Measurements from ENCODE around the gene IPO5. TPM values are rescaled to one million over a fixed set of nuclear protein-coding genes. Genes with fewer than 3 reads are reported as not detected.

Gene IPO5
- total RNA-seq (2022) (46.3 and 52.2 TPM in 2 replicates), Bru-seq, nascent RNA (percentile 69 among the genes with signal in this experiment), BruChase-seq, experiment 1, labeled RNA remaining after a 6-hour chase (percentile 80 among the genes with signal in this experiment), BruChase-seq, experiment 2, labeled RNA remaining after a 2-hour chase (percentile 69 among the genes with signal in this experiment)
- long read RNA-seq, transcript IPO5-222 (26 exons, 3,419 nt): major isoform, 12 of 21 reads
- long read RNA-seq, partial matches to known transcripts: 5 of 21 reads
- long read RNA-seq, other reads (novel, unspliced or antisense): 4 of 21 reads

DNA sequence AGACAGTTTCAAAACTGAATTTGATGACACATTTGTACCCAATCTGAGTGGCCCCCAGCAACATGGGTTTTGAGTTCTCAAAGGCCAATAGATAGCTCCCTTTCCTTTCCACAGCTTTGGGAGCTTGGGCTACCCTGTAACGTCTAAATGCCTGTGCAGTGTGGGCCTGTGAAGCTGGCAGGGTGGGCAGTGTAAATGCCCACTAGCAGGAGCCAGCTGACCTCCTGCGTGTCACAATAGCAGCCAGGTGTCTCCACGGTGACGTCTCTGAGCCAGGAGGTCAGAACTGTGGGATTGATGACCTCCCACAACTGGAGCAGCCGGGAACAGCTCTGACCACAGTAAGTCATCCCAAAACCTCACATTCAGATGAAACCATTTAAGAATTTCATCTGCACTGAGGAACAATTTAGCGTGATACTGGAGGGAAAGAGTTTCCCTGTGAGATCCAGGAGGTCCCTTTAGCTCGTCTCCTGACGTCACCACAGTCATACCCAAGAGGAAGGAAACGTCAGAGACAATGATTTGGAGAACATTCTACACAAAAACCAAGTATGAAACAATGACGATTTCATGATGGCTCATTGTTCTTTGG, at the start of gene IPO5:
IPO5 (plus strand) TSS at position 300 of the 595 bp plus-strand sequence. CDS start 23,022 bp downstream, outside the sequence.
- Mint-ChIP-seq H3K9me3 (ENCODE audit: low read depth, unreplicated experiment) (peaks cover 2% of the 10 kb centered on the region), H3K27me3 (ENCODE audit: unreplicated experiment) (no peaks in the 10 kb centered on the region)

GRCh38 chr13:97904059-97904458, 49.4 kb upstream of the IPO5 start:
- CTCF ChIA-PET: no interaction called here
- DNase-seq: no peak
- Mint-ChIP-seq H3K4me1 (ENCODE audit: low read depth, unreplicated experiment) (no peaks in the 10 kb centered on the region), H3K27ac (ENCODE audit: unreplicated experiment) (no peak overlapping the region), H3K27me3 (ENCODE audit: unreplicated experiment) (peaks cover 14% of the 10 kb centered on the region), H3K36me3 (ENCODE audit: insufficient read depth, unreplicated experiment) (no peaks in the 10 kb centered on the region), H3K9me3 (ENCODE audit: low read depth, unreplicated experiment) (no peaks in the 10 kb centered on the region), H3K4me3 (ENCODE audit: low read depth, unreplicated experiment) (no peak overlapping the region)
- TF ChIP-seq, protein P1, sequence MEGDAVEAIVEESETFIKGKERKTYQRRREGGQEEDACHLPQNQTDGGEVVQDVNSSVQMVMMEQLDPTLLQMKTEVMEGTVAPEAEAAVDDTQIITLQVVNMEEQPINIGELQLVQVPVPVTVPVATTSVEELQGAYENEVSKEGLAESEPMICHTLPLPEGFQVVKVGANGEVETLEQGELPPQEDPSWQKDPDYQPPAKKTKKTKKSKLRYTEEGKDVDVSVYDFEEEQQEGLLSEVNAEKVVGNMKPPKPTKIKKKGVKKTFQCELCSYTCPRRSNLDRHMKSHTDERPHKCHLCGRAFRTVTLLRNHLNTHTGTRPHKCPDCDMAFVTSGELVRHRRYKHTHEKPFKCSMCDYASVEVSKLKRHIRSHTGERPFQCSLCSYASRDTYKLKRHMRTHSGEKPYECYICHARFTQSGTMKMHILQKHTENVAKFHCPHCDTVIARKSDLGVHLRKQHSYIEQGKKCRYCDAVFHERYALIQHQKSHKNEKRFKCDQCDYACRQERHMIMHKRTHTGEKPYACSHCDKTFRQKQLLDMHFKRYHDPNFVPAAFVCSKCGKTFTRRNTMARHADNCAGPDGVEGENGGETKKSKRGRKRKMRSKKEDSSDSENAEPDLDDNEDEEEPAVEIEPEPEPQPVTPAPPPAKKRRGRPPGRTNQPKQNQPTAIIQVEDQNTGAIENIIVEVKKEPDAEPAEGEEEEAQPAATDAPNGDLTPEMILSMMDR (IDR thresholded peaks at IDR 0.05; ENCODE audit: unreplicated experiment): no peak
- BruUV-seq (replicated peaks): no TSS peak
- intact Hi-C loops (cut with micrococcal nuclease; ENCODE audit: unreplicated experiment): no loop called here

More for the DNA sequence above, at the start of gene IPO5:
- H3K36me3 Mint-ChIP-seq (ENCODE audit: insufficient read depth, unreplicated experiment): no peaks in the 10 kb centered on the region
- CTCF ChIA-PET: no interaction called here
- no TSS peak for BruUV-seq (replicated peaks)
- no peaks in the 10 kb centered on the region for H3K4me1 Mint-ChIP-seq (ENCODE audit: low read depth, unreplicated experiment)
- TF ChIP-seq, protein P1 (IDR thresholded peaks at IDR 0.05; ENCODE audit: unreplicated experiment): no peak
- intact Hi-C loops (cut with micrococcal nuclease; ENCODE audit: unreplicated experiment): no loop called here
- H3K27ac Mint-ChIP-seq (ENCODE audit: unreplicated experiment): no peak within 1 kb of the TSS
- DNase-seq: no peak
- no peak within 1 kb of the TSS for H3K4me3 Mint-ChIP-seq (ENCODE audit: low read depth, unreplicated experiment)

GRCh38 chr13:97905517-97905916, 48.0 kb upstream of the IPO5 start:
- CTCF ChIA-PET: no interaction called here
- Mint-ChIP-seq H3K27me3 (ENCODE audit: unreplicated experiment) (peaks cover 14% of the 10 kb centered on the region), H3K27ac (ENCODE audit: unreplicated experiment) (no peak overlapping the region), H3K4me3 (ENCODE audit: low read depth, unreplicated experiment) (no peak overlapping the region), H3K9me3 (ENCODE audit: low read depth, unreplicated experiment) (no peaks in the 10 kb centered on the region), H3K4me1 (ENCODE audit: low read depth, unreplicated experiment) (no peaks in the 10 kb centered on the region), H3K36me3 (ENCODE audit: insufficient read depth, unreplicated experiment) (no peaks in the 10 kb centered on the region)
- no peak for DNase-seq
- intact Hi-C loops (cut with micrococcal nuclease; ENCODE audit: unreplicated experiment): no loop called here
- BruUV-seq (replicated peaks): no TSS peak
- TF ChIP-seq, protein P1 (IDR thresholded peaks at IDR 0.05; ENCODE audit: unreplicated experiment): no peak

GRCh38 chr13:97911311-97912138, 42.0 kb upstream of the IPO5 start:
- H3K27ac Mint-ChIP-seq (ENCODE audit: unreplicated experiment): no peak overlapping the region
- no peaks in the 10 kb centered on the region for H3K4me1 Mint-ChIP-seq (ENCODE audit: low read depth, unreplicated experiment)
- no TSS peak for BruUV-seq (replicated peaks)
- CTCF ChIA-PET: interaction anchor here (0.5 kb wide), 1 partner anchor 474 kb away, joined by 3 read pairs; no protein-coding TSS in a partner anchor
- H3K27me3 Mint-ChIP-seq (ENCODE audit: unreplicated experiment): peaks cover 2% of the 10 kb centered on the region
- no peaks in the 10 kb centered on the region for H3K36me3 Mint-ChIP-seq (ENCODE audit: insufficient read depth, unreplicated experiment)
- DNase-seq: peak; percentile 0
- TF ChIP-seq, protein P1 (IDR thresholded peaks at IDR 0.05; ENCODE audit: unreplicated experiment): no peak
- H3K4me3 Mint-ChIP-seq (ENCODE audit: low read depth, unreplicated experiment): no peak overlapping the region
- intact Hi-C loops (cut with micrococcal nuclease; ENCODE audit: unreplicated experiment): no loop called here
- H3K9me3 Mint-ChIP-seq (ENCODE audit: low read depth, unreplicated experiment): peaks cover 4% of the 10 kb centered on the region

All from Calu3 (cell line).